Endothelial cell (in vitro differentiated cells): ENCODE results near the gene ARFGEF2. TPM values are rescaled to one million over a fixed set of nuclear protein-coding genes. Genes with fewer than 3 reads are reported as not detected.
"Not testable (repeated sequence)": the region's sequence is repeated elsewhere in the genome, so short reads cannot be mapped to it uniquely, and the experiment has no call there.

Experiments used
- DNase-seq: peaks from one replicate; pipeline ENCODE4 v3.0.0; 2021; ENCODE audit warnings: low spot score
- H3K27ac Mint-ChIP-seq: one replicate; pipeline ENCODE4 v1.8.0; 2021; ENCODE audit warnings: mixed read lengths, inconsistent platforms; ENCODE audit not compliant: unreplicated experiment
- H3K27me3 Mint-ChIP-seq: one replicate; pipeline ENCODE4 v1.8.0; 2021; ENCODE audit warnings: mild to moderate bottlenecking, moderate library complexity, mixed read lengths, inconsistent platforms; ENCODE audit not compliant: unreplicated experiment
- H3K36me3 Mint-ChIP-seq: one replicate; pipeline ENCODE4 v1.8.0; 2021; ENCODE audit warnings: mild to moderate bottlenecking, low read depth, mixed read lengths, inconsistent platforms; ENCODE audit not compliant: unreplicated experiment
- H3K4me1 Mint-ChIP-seq: one replicate; pipeline ENCODE4 v1.8.0; 2021; ENCODE audit warnings: mild to moderate bottlenecking, mixed read lengths, inconsistent platforms; ENCODE audit not compliant: unreplicated experiment
- H3K4me3 Mint-ChIP-seq: one replicate; pipeline ENCODE4 v1.8.0; 2021; ENCODE audit warnings: mild to moderate bottlenecking, mixed read lengths, inconsistent platforms; ENCODE audit not compliant: unreplicated experiment
- H3K9me3 Mint-ChIP-seq: one replicate; pipeline ENCODE4 v1.8.0; 2021; ENCODE audit warnings: mixed read lengths, inconsistent platforms; ENCODE audit not compliant: unreplicated experiment
- total RNA-seq: library from RNA; stranded (reverse); fragmentation: NEBNext Ultra II Directional; extraction: Animal tissue kit (Norgen Biotek cat#: 25700); gene quantifications from one replicate; pipeline ENCODE4 v1.2.1, GENCODE V29; 2021; ENCODE audit not compliant: unreplicated experiment
- TF ChIP-seq, protein P1 (sequence below): fragments of 200-600 bp; sonication (generic); IDR thresholded peaks from one replicate; pipeline ENCODE4 v1.5.0; 2021; ENCODE audit warnings: antibody characterized with exemption; ENCODE audit not compliant: unreplicated experiment

ARFGEF2 gene
- total RNA-seq, 1 donor from 2014 or later: 20.3 TPM

DNA sequence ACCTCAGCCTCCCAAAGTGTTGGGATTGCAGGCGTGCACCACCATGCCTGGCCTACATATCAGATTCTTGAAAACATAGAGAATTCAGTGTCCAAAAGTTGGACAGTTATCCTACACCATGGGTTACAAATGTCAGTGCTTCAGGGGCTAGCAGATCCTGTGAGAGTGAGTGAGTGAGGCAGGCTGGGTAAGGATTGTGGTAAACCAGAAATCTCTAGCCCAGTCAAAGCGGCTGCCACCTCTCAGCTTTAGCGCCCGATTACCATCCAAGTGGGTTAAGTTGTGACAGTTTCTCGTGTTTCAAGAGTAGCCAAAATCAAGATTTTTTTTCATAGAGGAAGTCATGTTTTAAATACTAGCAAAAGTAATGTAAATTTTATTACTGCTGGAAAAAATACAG is 102.7 kb downstream of the ARFGEF2 start:
- no peak overlapping the region for H3K27ac Mint-ChIP-seq
- H3K9me3 Mint-ChIP-seq: no peaks in the 10 kb centered on the region
- no peak overlapping the region for H3K4me3 Mint-ChIP-seq
- peaks cover 31% of the 10 kb centered on the region for H3K36me3 Mint-ChIP-seq
- TF ChIP-seq, protein P1, sequence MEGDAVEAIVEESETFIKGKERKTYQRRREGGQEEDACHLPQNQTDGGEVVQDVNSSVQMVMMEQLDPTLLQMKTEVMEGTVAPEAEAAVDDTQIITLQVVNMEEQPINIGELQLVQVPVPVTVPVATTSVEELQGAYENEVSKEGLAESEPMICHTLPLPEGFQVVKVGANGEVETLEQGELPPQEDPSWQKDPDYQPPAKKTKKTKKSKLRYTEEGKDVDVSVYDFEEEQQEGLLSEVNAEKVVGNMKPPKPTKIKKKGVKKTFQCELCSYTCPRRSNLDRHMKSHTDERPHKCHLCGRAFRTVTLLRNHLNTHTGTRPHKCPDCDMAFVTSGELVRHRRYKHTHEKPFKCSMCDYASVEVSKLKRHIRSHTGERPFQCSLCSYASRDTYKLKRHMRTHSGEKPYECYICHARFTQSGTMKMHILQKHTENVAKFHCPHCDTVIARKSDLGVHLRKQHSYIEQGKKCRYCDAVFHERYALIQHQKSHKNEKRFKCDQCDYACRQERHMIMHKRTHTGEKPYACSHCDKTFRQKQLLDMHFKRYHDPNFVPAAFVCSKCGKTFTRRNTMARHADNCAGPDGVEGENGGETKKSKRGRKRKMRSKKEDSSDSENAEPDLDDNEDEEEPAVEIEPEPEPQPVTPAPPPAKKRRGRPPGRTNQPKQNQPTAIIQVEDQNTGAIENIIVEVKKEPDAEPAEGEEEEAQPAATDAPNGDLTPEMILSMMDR: no peak
- no peak for DNase-seq
- H3K4me1 Mint-ChIP-seq: no peaks in the 10 kb centered on the region
- no peaks in the 10 kb centered on the region for H3K27me3 Mint-ChIP-seq

DNA sequence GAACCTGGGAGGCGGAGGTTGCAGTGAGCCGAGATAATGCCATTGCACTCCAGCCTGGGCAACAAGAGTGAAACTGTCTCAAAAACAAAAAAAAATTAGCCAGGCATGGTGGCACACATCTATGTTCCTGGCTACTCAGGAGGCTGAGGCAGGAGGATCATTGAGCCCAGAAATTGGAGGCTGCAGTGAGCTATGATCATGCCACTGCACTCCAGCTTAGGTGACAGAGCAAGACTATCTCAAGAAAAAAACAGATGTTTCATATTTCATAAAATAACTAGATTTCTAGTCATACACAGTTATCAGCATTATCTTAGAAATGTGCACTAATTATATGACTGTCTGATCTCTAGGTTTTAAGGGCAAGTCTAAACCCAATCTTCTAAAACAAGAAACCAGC is 106.7 kb downstream of the ARFGEF2 start:
- not testable (repeated sequence) for H3K27ac Mint-ChIP-seq, H3K4me1 Mint-ChIP-seq, H3K9me3 Mint-ChIP-seq, H3K4me3 Mint-ChIP-seq, DNase-seq, H3K27me3 Mint-ChIP-seq
- H3K36me3 Mint-ChIP-seq: peaks cover 26% of the 10 kb centered on the region

DNA sequence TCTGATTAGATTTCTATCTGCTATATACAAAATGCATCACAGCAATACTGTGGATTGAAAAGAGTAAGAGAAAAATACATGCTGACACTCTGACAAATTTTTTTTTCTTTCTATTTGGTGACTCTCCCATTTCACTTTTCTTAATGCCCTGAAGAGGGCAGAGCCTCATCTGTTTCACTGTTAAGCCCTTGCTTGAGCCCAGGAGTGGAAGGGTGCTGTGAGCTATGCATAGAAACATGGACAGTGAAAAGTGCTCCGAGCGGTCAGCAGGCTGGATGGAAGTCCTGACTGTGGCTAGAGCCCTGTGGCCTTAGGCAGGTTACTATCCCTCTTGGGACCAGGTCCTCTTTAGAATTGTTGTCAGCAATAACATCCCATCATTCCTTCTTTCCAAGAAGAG is 107.2 kb downstream of the ARFGEF2 start:
- Mint-ChIP-seq H3K36me3 (peaks cover 25% of the 10 kb centered on the region), H3K4me3 (no peak overlapping the region), H3K27me3 (no peaks in the 10 kb centered on the region), H3K4me1 (no peaks in the 10 kb centered on the region), H3K27ac (no peak overlapping the region), H3K9me3 (no peaks in the 10 kb centered on the region)
- TF ChIP-seq, protein P1: no peak
- DNase-seq: no peak

DNA sequence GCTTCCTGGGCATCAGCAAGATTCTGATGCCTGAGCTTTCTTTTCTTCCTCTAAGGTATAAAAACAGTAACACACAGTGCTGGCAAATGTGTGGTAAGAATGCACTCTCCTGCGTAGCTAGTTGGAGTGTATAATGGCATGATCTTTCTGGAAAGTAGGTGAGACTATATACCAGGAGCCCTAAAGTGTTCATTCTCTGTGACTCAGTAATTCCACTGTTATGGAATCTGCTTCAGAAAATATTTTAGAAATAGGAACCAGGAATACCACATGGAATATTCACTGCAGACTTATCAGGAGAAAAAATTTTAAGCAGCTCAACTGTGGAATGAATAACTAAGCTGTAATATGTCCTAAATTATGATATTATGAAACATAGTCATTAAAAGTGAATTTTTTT is 107.7 kb downstream of the ARFGEF2 start:
- Mint-ChIP-seq H3K36me3 (peaks cover 25% of the 10 kb centered on the region), H3K4me3 (no peak overlapping the region), H3K27me3 (no peaks in the 10 kb centered on the region), H3K27ac (no peak overlapping the region), H3K9me3 (no peaks in the 10 kb centered on the region), H3K4me1 (no peaks in the 10 kb centered on the region)
- no peak for DNase-seq
- TF ChIP-seq, protein P1: no peak

DNA sequence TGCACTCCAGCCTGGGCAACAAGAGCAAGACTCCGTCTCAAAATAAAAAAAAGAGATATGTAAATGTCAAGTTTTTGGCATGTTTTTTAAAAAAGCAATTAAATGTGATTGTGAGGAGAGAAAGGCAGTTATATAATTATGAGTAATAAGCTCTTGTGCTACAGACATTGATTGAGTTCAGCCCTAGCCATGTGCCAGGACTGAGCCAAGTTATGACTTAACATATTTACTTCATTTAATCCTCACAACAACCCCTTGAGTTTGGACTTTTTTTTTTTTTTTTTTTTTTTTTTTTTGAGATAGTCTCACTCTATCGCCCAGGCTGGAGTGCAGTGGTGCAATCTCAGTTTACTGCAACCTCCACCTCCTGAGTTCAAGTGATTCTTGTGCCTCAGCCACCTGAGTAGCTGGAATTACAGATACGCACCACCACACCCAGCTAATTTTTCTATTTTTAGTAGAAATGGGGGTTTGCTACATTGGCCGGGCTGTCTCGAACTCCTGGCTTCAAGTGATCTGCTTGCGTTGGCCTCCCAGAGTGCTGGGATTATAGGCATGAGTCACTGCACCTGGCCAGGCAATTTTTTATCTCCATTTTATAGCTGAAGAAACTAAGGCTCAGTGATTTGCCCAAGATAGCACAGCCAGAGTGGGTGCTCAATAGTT is 109.6 kb downstream of the ARFGEF2 start:
- DNase-seq: no peak
- Mint-ChIP-seq H3K9me3 (no peaks in the 10 kb centered on the region), H3K4me1 (no peaks in the 10 kb centered on the region), H3K27me3 (no peaks in the 10 kb centered on the region), H3K4me3 (no peak overlapping the region), H3K27ac (no peak overlapping the region), H3K36me3 (peaks cover 19% of the 10 kb centered on the region)
- TF ChIP-seq, protein P1: no peak
